Stimulated activated naive CD4-positive, alpha-beta T cell (primary cell): ENCODE data around the gene CLEC18A.
"Not testable (repeated sequence)": the region's sequence is repeated elsewhere in the genome, so short reads cannot be mapped to it uniquely, and the experiment has no call there.

ENCODE experiments used
- DNase-seq, 6 experiments: peaks; one replicate each; lab custom pipeline; 2025; lab: John Stamatoyannopoulos, UW

CLEC18A gene

DNA sequence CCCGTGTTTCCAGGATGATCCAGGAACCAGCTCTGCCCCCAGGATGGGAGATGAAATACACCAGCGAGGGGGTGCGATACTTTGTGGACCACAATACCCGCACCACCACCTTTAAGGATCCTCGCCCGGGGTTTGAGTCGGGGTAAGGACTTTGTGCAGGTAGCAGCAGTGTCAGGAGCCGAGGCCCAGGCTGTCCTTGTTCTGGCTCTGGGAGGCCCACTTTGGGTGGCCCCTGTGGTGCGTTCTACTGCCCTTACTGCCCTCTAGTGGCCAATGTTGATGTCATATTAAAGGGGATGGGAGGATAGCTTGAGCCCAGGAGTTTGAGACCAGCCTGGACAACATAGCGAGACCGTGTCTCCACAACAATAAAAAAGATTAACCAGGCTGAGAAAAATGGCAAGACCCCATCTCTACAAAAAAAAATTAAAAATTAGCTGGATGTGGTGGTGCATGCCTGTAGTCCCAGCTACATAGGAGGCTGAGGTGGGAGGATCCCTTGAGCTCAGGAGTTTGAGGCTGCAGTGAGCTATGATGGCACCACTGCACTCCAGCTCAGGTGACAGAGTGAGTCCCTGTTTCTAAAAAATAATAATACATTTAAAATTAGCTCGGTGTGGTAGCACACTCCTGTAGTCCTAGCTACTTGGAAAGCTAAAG, 20.9 kb upstream of the CLEC18A start:
- DNase-seq = peak; percentile 2 to 59 (median 16)

DNA sequence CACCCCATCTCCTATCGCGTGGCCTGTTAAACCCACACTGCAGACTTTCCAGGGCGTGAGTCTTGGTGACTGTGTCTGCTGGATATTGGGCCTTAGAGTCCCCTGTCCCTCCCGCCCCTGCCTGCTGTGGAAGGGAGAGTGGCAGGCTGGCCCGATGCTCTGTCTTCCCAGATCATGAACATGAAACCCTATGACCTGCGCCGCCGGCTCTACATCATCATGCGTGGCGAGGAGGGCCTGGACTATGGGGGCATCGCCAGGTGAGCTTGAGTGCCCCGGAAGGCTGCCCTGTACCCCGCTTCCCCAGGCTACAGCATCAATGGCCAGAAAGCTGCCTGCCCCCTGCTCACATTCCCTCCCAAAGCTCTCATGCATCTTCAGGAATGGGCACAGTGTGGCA, 19.5 kb upstream of the CLEC18A start:
- DNase-seq = no peak

- DNase-seq = no peak
These were observed 18.9 kb upstream of the CLEC18A start for GRCh38 chr16:69932228-69932627.

GRCh38 chr16:69932691-69933392, 18.3 kb upstream of the CLEC18A start:
- no peak for DNase-seq

GRCh38 chr16:69934044-69934443, 17.1 kb upstream of the CLEC18A start:
- no peak for DNase-seq

DNA sequence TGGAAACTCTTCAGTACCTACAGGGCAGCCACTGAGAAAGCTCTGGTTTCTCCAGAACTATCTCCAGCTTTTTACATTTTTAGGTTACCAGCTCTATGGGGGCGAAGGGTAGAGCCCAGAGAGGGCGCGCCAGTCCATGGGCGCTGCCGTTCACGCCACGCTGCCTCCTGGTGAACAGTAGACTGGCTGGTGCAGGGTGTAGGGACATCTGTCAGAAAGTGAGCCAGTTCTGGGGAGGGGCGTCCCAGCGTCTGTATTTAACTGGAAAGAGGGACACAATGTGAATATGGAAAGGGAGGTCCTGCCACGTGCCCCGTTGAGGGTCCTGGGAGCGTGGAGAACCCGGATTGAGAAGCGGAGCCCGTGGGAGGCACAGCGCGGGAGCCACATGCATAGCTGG, 16.4 kb upstream of the CLEC18A start:
- no peak for DNase-seq

DNA sequence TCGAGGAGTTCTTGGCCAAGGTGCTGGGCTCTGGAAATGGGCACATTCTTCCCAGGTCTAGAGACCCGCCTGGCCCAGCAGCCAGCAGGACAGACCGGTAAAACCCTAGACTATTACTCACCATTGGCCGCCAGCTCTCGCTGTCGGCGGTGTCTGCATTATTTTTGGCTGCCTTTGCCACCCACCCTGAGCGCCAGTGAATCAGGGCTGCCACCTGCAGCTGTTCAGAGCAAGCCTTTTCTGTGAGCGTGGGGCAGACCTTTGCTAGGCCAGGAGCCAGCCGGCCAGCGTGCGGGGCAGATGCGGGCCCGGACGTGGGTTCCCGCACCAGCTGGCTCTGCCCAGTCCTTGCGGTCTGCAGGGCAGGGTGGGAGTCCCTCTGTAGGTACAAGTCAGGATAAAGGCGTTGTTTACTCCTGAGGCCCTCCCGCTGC, 15.8 kb upstream of the CLEC18A start:
- no peak for DNase-seq

DNA sequence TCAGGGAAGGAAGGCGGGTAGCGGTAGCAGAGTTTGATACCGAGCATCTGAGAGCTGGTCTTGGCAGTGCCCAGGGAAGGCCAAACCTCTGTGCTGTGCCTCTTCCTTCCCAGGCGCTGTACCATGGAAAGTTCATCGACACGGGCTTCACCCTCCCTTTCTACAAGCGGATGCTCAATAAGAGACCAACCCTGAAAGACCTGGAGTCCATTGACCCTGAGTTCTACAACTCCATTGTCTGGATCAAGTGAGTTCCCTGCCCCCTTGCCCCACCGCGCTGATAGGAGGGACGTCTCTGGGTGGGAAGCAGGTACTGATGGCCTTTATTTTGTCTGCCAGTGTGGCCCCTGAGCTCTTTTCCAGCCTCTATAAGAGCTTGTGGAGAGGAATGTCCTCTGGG, 15.4 kb upstream of the CLEC18A start:
- DNase-seq = no peak

DNA sequence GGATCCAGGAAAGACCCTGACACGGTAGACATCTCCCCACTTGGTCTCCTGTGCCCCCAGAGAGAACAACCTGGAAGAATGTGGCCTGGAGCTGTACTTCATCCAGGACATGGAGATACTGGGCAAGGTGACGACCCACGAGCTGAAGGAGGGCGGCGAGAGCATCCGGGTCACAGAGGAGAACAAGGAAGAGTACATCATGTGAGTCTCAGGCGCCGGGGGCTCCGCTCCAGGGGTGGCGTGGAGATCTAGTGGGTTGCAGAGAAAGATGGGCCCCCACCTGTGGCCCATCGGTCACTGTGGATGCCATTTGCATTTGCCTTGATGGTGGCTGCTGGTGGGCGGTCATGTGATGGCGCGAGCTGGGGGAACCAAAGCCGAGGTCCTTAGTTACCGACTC, 14.9 kb upstream of the CLEC18A start:
- DNase-seq = no peak

DNA sequence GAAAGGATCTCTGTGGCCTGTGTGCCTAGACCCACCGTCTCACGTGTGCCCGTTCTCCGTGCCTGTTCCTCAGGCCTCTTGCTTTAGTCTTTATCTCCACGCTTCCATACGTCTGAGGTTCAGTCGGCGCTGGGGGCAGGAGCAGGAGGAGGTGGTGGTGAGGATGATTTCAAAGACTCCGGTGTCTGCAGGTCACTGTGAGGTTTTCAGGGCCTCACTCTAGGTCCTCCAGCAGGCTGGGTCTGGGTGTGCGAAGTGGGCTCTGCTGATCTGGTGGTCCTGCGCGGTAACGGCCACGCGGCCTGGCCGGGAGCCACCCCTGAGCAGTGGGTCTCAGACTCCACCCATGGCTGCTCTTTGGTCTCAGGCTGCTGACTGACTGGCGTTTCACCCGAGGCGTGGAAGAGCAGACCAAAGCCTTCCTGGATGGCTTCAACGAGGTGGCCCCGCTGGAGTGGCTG, 14.4 kb upstream of the CLEC18A start:
- DNase-seq = no peak

DNA sequence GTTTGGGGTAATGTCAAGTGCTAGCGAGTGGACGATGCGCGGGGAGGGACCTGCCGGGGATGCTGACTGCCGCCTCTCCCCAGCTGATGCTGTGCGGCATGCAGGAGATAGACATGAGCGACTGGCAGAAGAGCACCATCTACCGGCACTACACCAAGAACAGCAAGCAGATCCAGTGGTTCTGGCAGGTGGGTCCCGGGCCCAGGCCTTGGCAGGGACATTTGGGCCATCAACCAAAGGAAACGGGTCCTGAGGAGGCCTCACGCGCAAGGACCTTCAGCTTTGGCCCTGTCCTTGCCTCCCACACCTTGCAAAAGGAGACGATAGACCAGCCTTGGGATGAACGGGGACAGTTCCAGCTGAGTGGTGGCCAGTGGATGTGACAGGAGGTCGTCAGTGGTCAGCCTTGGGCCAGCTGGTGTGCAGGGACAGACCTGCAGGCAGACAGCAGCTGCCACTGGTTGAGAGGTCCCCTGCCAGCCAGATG, 13.6 kb upstream of the CLEC18A start:
- DNase-seq = no peak

DNA sequence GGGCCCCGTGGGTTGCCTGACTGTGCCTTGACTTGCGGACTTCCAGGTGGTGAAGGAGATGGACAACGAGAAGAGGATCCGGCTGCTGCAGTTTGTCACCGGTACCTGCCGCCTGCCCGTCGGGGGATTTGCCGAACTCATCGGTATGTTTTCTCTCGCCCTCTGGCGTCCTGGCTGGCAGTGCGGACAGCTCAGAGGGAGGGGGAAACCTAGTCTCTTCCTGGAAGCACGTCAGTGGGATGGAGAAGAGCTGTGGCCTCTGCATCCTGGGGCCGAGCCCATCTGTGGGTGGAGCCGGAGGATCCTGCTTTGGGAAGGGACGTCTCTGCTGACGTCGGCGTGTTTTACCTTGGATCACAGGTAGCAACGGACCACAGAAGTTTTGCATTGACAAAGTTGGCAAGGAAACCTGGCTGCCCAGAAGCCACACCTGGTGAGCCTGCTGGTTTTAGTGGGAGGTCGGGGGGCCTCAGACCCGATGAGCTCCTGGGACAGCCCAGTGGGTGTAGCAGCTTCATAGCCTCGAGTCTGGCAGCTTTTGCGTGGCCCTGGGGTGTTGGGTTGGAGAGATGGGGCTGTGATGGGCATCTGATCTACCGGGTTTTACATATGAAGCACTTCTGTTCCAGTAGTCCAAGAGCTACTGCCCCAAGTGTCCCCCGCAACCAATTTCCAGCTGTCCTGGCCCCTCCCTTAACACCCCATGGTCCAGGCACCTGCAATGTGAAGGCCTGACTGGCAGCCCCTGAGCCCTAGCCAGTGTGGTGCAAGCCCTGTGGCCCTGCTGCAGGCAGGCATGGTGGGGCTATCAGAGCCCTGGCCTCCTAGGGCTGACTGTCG, 11.9 kb upstream of the CLEC18A start:
- DNase-seq = no peak

DNA sequence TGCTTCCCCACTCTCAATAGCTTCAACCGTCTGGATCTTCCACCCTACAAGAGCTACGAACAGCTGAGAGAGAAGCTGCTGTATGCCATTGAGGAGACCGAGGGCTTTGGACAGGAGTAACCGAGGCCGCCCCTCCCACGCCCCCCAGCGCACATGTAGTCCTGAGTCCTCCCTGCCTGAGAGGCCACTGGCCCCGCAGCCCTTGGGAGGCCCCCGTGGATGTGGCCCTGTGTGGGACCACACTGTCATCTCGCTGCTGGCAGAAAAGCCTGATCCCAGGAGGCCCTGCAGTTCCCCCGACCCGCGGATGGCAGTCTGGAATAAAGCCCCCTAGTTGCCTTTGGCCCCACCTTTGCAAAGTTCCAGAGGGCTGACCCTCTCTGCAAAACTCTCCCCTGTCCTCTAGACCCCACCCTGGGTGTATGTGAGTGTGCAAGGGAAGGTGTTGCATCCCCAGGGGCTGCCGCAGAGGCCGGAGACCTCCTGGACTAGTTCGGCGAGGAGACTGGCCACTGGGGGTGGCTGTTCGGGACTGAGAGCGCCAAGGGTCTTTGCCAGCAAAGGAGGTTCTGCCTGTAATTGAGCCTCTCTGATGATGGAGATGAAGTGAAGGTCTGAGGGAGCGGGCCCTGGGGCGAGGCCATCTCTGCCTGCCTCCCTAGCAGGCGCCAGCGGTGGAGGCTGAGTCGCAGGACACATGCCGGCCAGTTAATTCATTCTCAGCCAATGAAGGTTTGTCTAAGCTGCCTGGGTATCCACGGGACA, 11.1 kb upstream of the CLEC18A start:
- DNase-seq = no peak

GRCh38 chr16:69940676-69941075, 10.5 kb upstream of the CLEC18A start:
- no peak for DNase-seq

GRCh38 chr16:69941251-69942098, 9.7 kb upstream of the CLEC18A start:
- no peak for DNase-seq

GRCh38 chr16:69942099-69942491, 9.0 kb upstream of the CLEC18A start:
- no peak for DNase-seq

GRCh38 chr16:69942627-69943170, 8.4 kb upstream of the CLEC18A start:
- no peak for DNase-seq

GRCh38 chr16:69943241-69944036, 7.7 kb upstream of the CLEC18A start:
- DNase-seq = not testable (repeated sequence)

DNA sequence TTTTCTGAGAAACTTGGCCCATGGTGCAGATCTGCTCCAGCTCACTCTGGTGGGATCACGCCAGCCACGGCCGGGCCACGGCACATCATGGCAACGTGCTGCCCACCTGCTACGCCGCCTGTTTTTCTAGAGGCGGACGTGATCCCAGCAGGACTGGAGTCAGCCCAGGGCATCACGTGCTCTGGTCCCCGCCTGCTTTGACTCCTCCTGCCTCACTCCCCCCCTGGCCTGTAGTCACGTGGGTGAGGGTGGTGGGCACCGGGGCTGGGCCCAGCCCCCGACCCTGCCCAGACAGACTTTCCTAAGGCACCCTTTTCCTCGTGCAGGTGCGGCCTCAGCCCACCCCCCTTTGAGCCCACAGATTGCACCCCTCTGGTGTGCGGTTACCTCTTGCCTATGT, 723 bp upstream of the CLEC18A start:
- DNase-seq = not testable (repeated sequence)

- not testable (repeated sequence) for DNase-seq
These were observed 518 bp downstream of the CLEC18A start for GRCh38 chr16:69951672-69952031.
